UCSD-AML1 (cell line): ENCODE data around the gene FN1.

Experiments
- DNase-seq: peaks from one replicate; lab custom pipeline; 2025; ENCODE audit not compliant: unreplicated experiment; lab: John Stamatoyannopoulos, UW

The FN1 gene

GRCh38 chr2:215386566-215386965, 49.3 kb downstream of the FN1 start:
- no peak for DNase-seq

DNA sequence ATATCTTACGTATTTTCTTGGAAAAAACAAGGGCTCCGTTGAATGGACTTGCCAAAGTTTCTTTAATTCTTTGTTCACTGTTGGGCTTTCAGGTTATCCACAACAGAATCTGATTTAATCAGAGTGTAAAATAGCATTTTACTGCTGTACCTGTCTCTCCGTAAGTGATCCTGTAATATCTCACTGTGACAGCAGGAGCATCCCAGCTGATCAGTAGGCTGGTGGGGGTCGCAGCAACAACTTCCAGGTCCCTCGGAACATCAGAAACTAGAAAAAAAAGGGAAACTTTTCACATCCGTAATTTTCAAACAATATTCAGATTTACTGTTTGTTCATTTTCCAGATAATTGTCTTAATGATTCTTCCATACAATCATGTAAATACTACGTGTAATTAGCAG, 51.2 kb downstream of the FN1 start:
- no peak for DNase-seq

GRCh38 chr2:215383652-215384279, 52.1 kb downstream of the FN1 start:
- no peak for DNase-seq

- no peak for DNase-seq
Observed at GRCh38 chr2:215382480-215382879, 53.4 kb downstream of the FN1 start.

DNA sequence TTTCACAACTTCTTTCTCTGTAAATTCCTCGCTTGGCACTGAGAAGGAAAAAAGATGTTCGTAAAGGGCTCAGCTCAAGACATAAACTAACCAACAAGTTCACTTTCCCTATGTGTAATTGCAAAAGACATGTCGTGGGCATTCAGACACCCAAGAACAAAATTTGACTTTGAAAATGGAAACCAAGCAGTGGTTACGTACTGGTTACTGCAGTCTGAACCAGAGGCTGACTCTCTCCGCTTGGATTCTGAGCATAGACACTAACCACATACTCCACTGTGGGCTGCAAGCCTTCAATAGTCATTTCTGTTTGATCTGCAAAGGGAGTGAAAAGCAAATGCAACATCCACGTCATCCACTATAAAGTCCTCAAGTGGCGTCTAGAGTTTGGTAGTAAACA, 53.9 kb downstream of the FN1 start:
- DNase-seq: no peak

GRCh38 chr2:215380699-215381098, 55.2 kb downstream of the FN1 start:
- no peak for DNase-seq

GRCh38 chr2:215379948-215380347, 55.9 kb downstream of the FN1 start:
- DNase-seq: no peak

GRCh38 chr2:215379039-215379438, 56.8 kb downstream of the FN1 start:
- DNase-seq: no peak

DNA sequence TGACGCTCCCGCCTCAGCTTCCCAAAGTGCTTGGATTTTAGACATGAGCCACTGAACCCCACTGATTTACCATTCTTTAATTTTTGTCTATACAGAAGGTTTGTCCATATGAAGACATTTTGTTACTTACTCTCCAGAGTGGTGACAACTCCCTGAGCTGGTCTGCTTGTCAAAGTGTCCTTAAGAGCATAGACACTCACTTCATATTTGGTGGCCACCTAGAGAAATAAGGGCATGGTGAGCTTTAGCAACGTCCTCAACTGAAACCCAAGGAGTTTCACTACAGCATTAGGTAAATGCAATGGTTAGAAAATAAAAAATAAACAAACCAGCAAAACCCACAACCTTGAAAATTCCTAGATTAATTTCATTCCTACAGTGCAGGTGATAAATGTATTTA, 57.8 kb downstream of the FN1 start:
- no peak for DNase-seq

GRCh38 chr2:215377283-215377682, 58.6 kb downstream of the FN1 start:
- no peak for DNase-seq

DNA sequence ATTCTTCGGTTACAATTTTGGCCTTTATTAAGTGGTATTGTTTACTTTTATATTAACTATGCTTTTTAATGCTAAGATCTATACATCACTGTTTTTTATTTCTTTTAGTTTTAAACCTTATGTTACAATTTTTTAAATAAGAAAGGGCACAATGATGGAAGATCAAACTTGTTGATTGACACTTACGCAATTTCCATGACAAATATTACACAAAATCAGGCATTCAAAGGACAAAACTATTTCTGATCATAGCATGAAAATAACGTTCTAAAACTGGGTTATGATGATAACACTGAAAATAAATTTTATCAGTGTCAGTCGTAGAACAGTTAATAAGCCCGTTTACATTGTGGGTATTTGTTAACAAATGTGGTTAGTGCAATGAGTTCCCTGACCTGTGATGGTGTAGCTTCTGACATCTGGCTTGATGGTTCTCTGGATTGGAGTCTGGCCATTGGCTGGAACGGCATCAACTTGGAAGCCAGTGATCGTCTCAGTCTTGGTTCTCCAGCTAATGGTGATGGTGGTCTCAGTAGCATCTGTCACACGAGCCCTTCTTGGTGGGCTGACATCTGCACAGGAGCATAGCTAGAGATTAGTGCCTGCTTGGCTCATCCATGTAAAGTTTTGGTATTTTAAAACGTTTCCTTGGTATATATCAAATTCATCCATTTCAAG, 59.6 kb downstream of the FN1 start:
- no peak for DNase-seq

DNA sequence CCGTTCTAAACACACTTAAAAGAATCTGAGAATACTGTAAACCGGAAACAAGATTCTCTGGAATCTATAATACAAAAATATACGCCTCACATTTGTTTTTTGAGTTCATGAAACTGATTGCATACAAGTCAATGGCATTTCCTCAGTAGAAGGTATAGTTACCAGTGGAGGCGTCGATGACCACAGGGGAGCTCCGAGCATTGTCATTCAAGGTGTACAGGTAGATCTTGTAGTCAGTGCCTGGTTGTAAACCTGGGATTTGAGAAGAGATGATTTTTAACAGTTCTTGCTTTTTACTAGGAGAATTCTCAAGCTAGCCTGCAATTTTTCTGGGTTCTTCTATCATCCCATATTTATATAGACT, 60.4 kb downstream of the FN1 start:
- DNase-seq: no peak

DNA sequence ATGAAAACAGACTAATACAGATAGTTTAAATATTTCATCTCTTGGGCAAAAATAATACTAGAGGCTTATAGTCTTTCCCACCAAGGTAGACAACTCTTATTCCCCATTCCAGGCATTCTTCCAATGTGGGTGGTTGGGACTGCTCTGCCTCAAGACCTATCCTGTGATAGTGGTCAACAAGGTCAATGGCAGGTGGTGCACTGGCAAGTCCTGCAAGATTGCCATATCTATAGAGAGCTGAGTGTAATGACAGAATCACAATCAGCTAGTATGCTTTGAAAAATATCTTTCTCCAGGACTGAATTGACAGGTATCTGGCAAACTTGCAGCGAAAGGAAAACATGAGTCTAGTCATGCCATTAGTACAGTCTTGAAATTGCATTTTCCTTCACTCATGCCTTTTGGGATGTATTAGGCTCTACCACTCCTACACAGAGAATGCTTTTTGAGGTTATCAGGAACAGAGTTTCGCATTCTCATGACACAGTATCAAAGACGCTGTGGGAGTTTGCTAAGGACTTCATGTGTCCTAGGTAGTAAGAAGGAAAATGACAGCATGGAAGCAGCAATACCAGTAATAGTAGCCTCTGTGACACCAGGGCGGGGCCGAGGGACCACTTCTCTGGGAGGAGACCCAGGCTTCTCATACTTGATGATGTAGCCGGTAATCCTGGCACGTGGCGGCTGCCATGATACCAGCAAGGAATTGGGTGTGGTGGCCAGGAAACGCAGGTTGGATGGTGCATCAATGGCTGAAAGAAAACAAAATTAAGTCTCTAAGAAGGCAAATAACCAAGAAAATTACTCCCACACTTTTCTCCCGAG, 61.0 kb downstream of the FN1 start:
- DNase-seq: no peak

DNA sequence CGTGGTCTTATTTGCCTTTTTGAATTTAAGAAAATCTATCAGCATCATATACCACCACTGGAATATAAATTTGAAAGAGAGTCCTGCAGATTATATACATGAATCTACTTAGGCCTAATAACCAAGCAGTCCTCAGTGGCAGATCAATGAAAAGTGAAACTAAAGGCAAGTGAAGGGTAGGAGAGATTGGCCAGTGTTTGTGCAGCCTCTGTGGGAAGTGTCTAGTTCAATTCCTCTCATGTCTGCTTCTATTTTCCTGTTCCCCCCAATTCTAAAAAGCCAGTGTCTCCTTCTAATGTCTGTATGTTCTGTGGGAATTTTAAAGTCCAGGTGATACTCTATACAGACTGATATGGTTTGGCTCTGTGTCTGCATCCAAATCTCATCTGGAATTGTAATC, 61.9 kb downstream of the FN1 start:
- no peak for DNase-seq

DNA sequence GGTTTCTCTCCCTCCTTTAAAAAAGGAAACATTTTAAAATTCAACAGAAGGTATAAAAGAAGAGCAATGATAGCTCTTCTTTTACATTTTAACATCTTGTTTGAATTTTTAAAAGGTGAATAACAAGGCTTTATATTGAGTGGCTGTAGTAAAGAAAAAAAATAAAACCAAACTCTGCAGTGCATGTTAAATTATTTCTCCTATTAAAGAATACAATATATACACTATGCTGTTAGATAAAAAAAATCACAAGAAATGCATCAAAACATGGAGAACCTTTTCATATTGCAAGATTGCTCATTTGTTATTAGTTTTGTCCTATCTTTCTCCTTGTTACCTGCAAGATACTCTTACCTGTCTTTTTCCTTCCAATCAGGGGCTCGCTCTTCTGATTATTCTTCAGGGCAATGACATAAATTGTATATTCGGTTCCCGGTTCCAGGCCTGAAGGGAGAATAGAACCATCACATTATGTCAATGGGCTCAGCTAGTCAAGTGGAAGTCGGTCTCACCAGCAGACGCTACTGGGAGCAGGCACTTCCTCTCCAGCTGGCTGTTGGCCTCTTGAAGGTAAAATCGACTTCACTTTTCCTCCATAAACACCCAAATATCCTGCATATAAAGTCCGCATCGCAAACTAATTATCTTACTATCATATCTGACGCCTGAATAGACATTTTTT, 62.8 kb downstream of the FN1 start:
- DNase-seq: no peak

DNA sequence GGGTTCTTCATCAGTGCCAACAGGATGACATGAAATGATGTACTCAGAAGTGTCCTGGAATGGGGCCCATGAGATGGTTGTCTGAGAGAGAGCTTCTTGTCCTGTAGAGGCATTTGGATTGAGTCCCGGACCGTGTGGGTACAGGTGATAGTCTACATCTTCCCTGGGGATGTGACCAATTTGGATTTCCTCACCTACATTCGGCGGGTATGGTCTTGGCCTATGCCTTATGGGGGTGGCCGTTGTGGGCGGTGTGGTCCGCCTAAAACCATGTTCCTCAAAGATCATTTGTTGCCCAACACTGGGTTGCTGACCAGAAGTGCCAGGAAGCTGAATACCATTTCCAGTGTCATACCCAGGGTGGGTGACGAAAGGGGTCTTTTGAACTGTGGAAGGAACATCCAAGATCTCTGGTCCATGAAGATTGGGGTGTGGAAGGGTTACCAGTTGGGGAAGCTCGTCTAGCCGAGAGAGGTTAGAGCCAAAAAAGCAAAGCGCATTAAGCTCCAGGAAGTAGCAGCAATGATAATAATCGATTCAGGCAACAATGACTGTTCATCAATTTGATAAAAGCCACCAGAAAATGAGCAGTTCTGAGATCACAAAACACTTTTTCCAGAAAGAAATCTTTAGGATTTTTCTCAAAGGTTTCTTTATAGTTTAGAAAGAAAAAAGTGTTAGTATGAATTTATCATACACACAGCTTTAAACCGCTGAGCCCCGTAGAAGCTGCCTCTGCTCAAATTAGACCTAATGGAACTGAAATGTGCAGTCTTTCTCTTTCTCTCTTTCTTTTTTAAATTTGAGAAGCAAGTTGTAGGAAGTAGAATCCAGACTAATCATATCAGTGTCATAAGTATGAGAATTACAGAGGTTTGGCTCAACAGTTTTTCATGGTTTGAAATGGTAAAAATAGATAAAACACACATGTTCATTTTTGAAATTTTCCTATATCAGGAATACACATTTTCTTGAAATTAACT, 63.7 kb downstream of the FN1 start:
- no peak for DNase-seq

DNA sequence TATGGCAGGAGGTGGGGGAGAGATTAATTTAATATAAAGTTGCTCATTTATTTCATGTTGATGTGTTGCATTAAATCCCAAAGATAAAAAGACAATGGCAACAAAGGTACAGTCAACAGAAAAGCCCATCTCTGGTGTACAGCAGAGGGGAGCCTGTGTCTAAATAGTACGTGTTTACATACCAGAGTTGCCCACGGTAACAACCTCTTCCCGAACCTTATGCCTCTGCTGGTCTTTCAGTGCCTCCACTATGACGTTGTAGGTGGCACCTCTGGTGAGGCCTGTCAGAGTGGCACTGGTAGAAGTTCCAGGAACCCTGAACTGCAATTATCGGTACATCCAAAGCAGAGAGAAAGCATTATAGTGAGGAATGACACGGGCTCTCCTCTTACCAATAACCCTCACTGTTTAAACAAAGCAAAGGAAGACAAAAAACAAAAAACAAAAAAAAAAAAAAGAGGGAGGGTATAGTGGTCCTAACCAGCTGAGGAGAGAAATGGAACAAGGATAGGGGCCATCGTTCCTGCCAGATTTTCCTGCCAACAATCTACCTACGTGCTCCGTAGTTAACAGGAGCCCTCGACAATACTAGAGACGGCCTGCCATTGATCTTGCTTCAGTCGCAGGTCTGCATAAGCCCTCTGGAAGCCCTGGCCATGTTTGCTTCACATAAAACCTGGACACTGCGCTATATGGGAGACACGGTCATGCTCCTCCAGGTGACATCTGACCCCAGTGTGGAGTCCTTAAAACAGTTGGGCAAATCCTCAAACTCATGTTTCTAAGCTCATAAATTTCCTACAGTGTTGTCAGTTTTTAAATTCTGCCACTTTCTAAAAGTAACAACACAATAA, 65.5 kb downstream of the FN1 start:
- DNase-seq: no peak

- no peak for DNase-seq
Observed at GRCh38 chr2:215369181-215369760, 66.6 kb downstream of the FN1 start.

GRCh38 chr2:215368493-215368809, 67.4 kb downstream of the FN1 start:
- no peak for DNase-seq
